K562 (cell line): ENCODE data around the gene KLF5. TPM values are rescaled to one million over a fixed set of nuclear protein-coding genes. Genes with fewer than 3 reads are reported as not detected.

ENCODE experiments used
- ATAC-seq: fragments of 200-7000 bp; cut with Tn5 transposase; 3 replicates; pipeline ENCODE4 v1.9.1; 2020; ENCODE audit warnings: moderate library complexity
- BruUV-seq: library from RNA; stranded (reverse); fragments of 400-500 nt; replicated peaks from 2 replicates; lab custom pipeline; 2021; lab: Mats Ljungman, UMichigan
- CTCF ChIA-PET: fragments of 300-600 bp; formaldehyde crosslinking; extraction: SDS; loops from one replicate; lab custom pipeline; 2021; ENCODE audit warnings: low intra/inter-chr PET ratio; lab: Yijun Ruan, JAX
- POLR2A ChIA-PET: fragments of 300-600, 350-650 bp; sonication (Branson Sonifier 250); formaldehyde crosslinking; extraction: SDS; loops from one replicate; lab custom pipeline; 2021; ENCODE audit warnings: antibody characterized with exemption, inconsistent platforms; lab: Yijun Ruan, JAX
- DNase-seq, 4 experiments: peaks; one replicate each; pipeline versions ENCODE4 v3.0.0 to v3.0.0-alpha.2; 2011 to 2018; ENCODE audit warnings: low spot score in 3 of 4, mixed read lengths in 3 of 4; ENCODE audit errors: extremely low read depth in 1 of 4
- FAIRE-seq: peaks from 2 replicates; lab custom pipeline; 2011; peaks lifted over from hg19 to GRCh38; lab: Jason Lieb, UNC
- H2AFZ ChIP-seq: 2 replicates; pipeline ENCODE4 v1.6.0; 2011; ENCODE audit warnings: low read depth, low read length, control low read depth, inconsistent platforms
- H3K27ac ChIP-seq: fragments of 200-600 bp; 3 replicates; pipeline ENCODE4 v1.8.0; 2011; ENCODE audit warnings: low read depth, mild to moderate bottlenecking, control low read depth, inconsistent platforms, low read length, moderate library complexity, mixed read lengths; ENCODE audit errors: extremely low read depth
- H3K27me3 ChIP-seq, 2 experiments: fragments of 300-600 bp in 1 of 2; 2 replicates in 1 of 2; 3 replicates in 1 of 2; pipeline versions ENCODE4 v1.6.0 to v1.8.0; 2011; ENCODE audit warnings: inconsistent platforms in 2 of 2, low read length in 2 of 2, mild to moderate bottlenecking in 1 of 2, mixed read lengths in 1 of 2, moderate library complexity in 1 of 2; ENCODE audit not compliant: control insufficient read depth in 2 of 2, insufficient read depth in 2 of 2
- H3K36me3 ChIP-seq: fragments of 300-600 bp; 3 replicates; pipeline ENCODE4 v1.8.0; 2011; ENCODE audit warnings: mild to moderate bottlenecking, low read length, inconsistent platforms; ENCODE audit not compliant: control insufficient read depth, insufficient read depth
- H3K4me1 ChIP-seq, 2 experiments: fragments of 200-600 bp in 1 of 2; replicated peaks in 1 of 2; 2 replicates in 1 of 2; 3 replicates in 1 of 2; pipeline versions ENCODE4 v1.5.1 to v1.8.0; 2011; ENCODE audit warnings: inconsistent platforms in 2 of 2, low read length in 2 of 2, mild to moderate bottlenecking in 1 of 2, mixed read lengths in 1 of 2, moderate library complexity in 1 of 2; ENCODE audit not compliant: control insufficient read depth in 2 of 2, insufficient read depth in 2 of 2
- H3K4me2 ChIP-seq: 2 replicates; pipeline ENCODE4 v1.6.1; 2011; ENCODE audit warnings: low read length, control low read depth, inconsistent platforms, mixed read lengths; ENCODE audit not compliant: insufficient read depth
- H3K4me3 ChIP-seq: fragments of 200-600 bp; sonication (generic), shearing (Covaris generic); 2 replicates; pipeline ENCODE4 v1.5.1; 2016; ENCODE audit warnings: control low read depth, inconsistent platforms
- H3K79me2 ChIP-seq: fragments of 200-600 bp; 3 replicates; pipeline ENCODE4 v1.8.0; 2011; ENCODE audit warnings: low read length, inconsistent platforms; ENCODE audit not compliant: control insufficient read depth, insufficient read depth
- H3K9ac ChIP-seq, 2 experiments: 2 replicates each; pipeline versions ENCODE4 v1.6.0 to v1.6.1; 2011; ENCODE audit warnings: low read depth in 2 of 2, low read length in 2 of 2, control low read depth in 1 of 2, inconsistent platforms in 1 of 2, mild to moderate bottlenecking in 1 of 2, mixed read lengths in 1 of 2; ENCODE audit not compliant: insufficient read depth in 1 of 2
- H3K9me1 ChIP-seq: one replicate; pipeline ENCODE4 v1.6.0; 2011; ENCODE audit warnings: inconsistent platforms, mild to moderate bottlenecking, low read length, moderate library complexity; ENCODE audit not compliant: control insufficient read depth, insufficient read depth
- H3K9me3 ChIP-seq: replicated peaks from 2 replicates; pipeline ENCODE4 v1.5.1; 2011; ENCODE audit warnings: low read depth, low read length, inconsistent platforms; ENCODE audit not compliant: control insufficient read depth, insufficient read depth
- H4K20me1 ChIP-seq: replicated peaks from 2 replicates; pipeline ENCODE4 v1.6.1; 2011; ENCODE audit warnings: low read length, inconsistent platforms, mixed read lengths; ENCODE audit not compliant: control insufficient read depth, insufficient read depth
- ETV6 ChIP-seq, 3 experiments: fragments of 150-350 bp in 1 of 3; sonication (generic) in 1 of 3; formaldehyde crosslinking in 1 of 3; IDR thresholded peaks; 2 replicates each; pipeline versions ENCODE4 v1.6.1 to v1.8.0; 2014 to 2022; ENCODE audit warnings: borderline replicate concordance in 2 of 3, low read depth in 2 of 3, antibody characterized with exemption in 1 of 3, low read length in 1 of 3, mild to moderate bottlenecking in 1 of 3, missing genetic modification reagents in 1 of 3
- HMGN3 ChIP-seq: IDR thresholded peaks from 2 replicates; pipeline ENCODE4 v1.6.1; 2011; ENCODE audit warnings: borderline replicate concordance, low read depth, mild to moderate bottlenecking, mixed read lengths, low read length; ENCODE audit not compliant: insufficient read length; ENCODE audit errors: extremely low read depth
- KLF10 ChIP-seq: fragments of 250-450 bp; sonication (Bioruptor Pico); IDR thresholded peaks from 2 replicates; pipeline ENCODE4 v1.6.1; 2021; ENCODE audit warnings: matching md5 sums
- NONO ChIP-seq, 2 experiments: fragments of 200-400 bp in 1 of 2; fragments of 450-650 bp in 1 of 2; formaldehyde crosslinking in 1 of 2; IDR thresholded peaks; 2 replicates each; pipeline ENCODE4 v1.6.1; 2017; ENCODE audit warnings: low read depth in 2 of 2, mild to moderate bottlenecking in 2 of 2, moderate library complexity in 2 of 2, low read length in 1 of 2
- RAD21 ChIP-seq, 2 experiments: fragments of 250-450 bp in 1 of 2; fragments of 450-650 bp in 1 of 2; sonication (Bioruptor Pico) in 1 of 2; formaldehyde crosslinking in 1 of 2; IDR thresholded peaks in 1 of 2; conservative IDR thresholded peaks in 1 of 2; 2 replicates each; pipeline versions ENCODE4 v1.4.0 to v1.8.0; 2020 to 2022; ENCODE audit warnings: mild to moderate bottlenecking in 2 of 2, moderate library complexity in 1 of 2
- SIX5 ChIP-seq, 2 experiments: IDR thresholded peaks; 2 replicates each; pipeline ENCODE4 v1.6.1; 2011; ENCODE audit warnings: low read length in 2 of 2, borderline replicate concordance in 1 of 2, low read depth in 1 of 2, mild to moderate bottlenecking in 1 of 2, moderate library complexity in 1 of 2; ENCODE audit not compliant: insufficient read depth in 1 of 2
- TCF3 ChIP-seq: sonication (generic); formaldehyde crosslinking; IDR thresholded peaks from 2 replicates; pipeline ENCODE4 v1.4.0; 2020; ENCODE audit warnings: mild to moderate bottlenecking, missing genetic modification reagents
- ZEB2 ChIP-seq: fragments of 450-650 bp; IDR thresholded peaks from 2 replicates; pipeline ENCODE4 v1.6.1; 2016
- WGBS: fragments of 100-300 bp; shearing (Covaris generic); methylation state at CpG from one replicate; pipeline ENCODE4 v1.1.6; 2016; ENCODE audit warnings: low coverage, mixed read lengths; ENCODE audit not compliant: insufficient coverage; ENCODE audit errors: missing lambda C conversion rate; 5-methylcytosine and 5-hydroxymethylcytosine counted together
- in situ Hi-C: fragments of 300-500 bp; cut with MboI; formaldehyde crosslinking; loops from 4 replicates; pipeline ENCODE4 v1.15.0; 2018; ENCODE audit warnings: inconsistent platforms, mixed read lengths
- intact Hi-C: fragments of 100-400 bp; cut with micrococcal nuclease; formaldehyde crosslinking; loops from 2 replicates; pipeline ENCODE4 v1.14.2; 2022
- polyA plus RNA-seq, 8 experiments: library from polyadenylated mRNA; depleted of rRNA in 4 of 8; stranded (reverse) in 5 of 8; unstranded in 3 of 8; fragments of >200 nt; fragmentation: Nextera tagmentation in 2 of 8; fragmentation: Illumina TruSeq in 1 of 8; extraction: Ambion mirVana in 2 of 8; extraction: Trizol in 1 of 8; gene quantifications; 2 replicates each; pipeline versions ENCODE4 v1.2.1 to v1.2.3, GENCODE V29; 2011 to 2014; ENCODE audit warnings: inconsistent platforms in 1 of 8, missing spikeins in 1 of 8
- total RNA-seq, 7 experiments: library from RNA; depleted of rRNA in 6 of 7; stranded (reverse); fragments of >200 nt in 6 of 7; fragmentation: Illumina TruSeq in 2 of 7; extraction: Trizol in 2 of 7; gene quantifications; 2 replicates each; pipeline versions ENCODE4 v1.2.1 to v1.2.3, GENCODE V29; 2011 to 2021; ENCODE audit warnings: low replicate concordance in 1 of 7
- TF ChIP-seq, protein P1 (sequence below): fragments of 200-800 bp; sonication (Bioruptor generic); IDR thresholded peaks from 2 replicates; pipeline ENCODE4 v1.6.1; 2017; ENCODE audit warnings: missing genetic modification characterization, missing compliant biosample characterization
- TF ChIP-seq, protein P2 (sequence below): fragments of 450-650 bp; IDR thresholded peaks from 2 replicates; pipeline ENCODE4 v1.6.1; 2016; ENCODE audit warnings: mild to moderate bottlenecking
- TF ChIP-seq, protein P3 (sequence below): fragments of 150-350 bp; conservative IDR thresholded peaks from 2 replicates; pipeline ENCODE4 v1.6.1; 2014; ENCODE audit warnings: low read length

KLF5 gene
- total and polyA plus RNA-seq, 9 of the 15 experiments (the other 6 are each of a cell fraction or from before 2014, with no cell fraction given), result 0.17 to 1.0 (median 0.36) TPM

- POLR2A ChIA-PET, result interaction anchor here (0.6 to 1.1 kb wide), 2 partner anchors 12 to 385 kb away, joined by 3 read pairs; no protein-coding TSS in a partner anchor
- Histone ChIP-seq H3K4me3 (peak overlapping the region; percentile 45), H3K4me1 (peaks cover 3 to 13% of the 10 kb centered on the region in 2 experiments; a peak in 4 of 5 replicates), H3K27me3 (peaks cover 5% of the 10 kb centered on the region in 2 experiments; a peak in 4 of 5 replicates), H3K36me3 (no peaks in the 10 kb centered on the region), H3K27ac (no peak overlapping the region), H3K9me1 (no peaks in the 10 kb centered on the region), H4K20me1 (no peaks in the 10 kb centered on the region), H3K9me3 (no peaks in the 10 kb centered on the region; the same call in 1 of the 2 replicates), H3K9ac (peak overlapping the region in 1 of 2 experiments; percentile 88; a peak in 2 of 4 replicates), H3K4me2 (peak overlapping the region; percentile 76), H2AFZ (peak overlapping the region; percentile 87; the same call in 1 of the 2 replicates), H3K79me2 (no peaks in the 10 kb centered on the region)
- ATAC-seq (no peak), FAIRE-seq (no peak), DNase-seq (peak; percentile 30 to 45 (median 36))
- in situ Hi-C loops, result no loop called here
- intact Hi-C loops, result no loop called here
- no TSS peak for BruUV-seq
- 38% methylated on average over 7 of the region's 68 CpGs for WGBS
- CTCF ChIA-PET, result interaction anchor here (0.6 kb wide), 1 partner anchor 231 kb away, joined by 3 read pairs; no protein-coding TSS in a partner anchor
- TF ChIP-seq, protein P1, sequence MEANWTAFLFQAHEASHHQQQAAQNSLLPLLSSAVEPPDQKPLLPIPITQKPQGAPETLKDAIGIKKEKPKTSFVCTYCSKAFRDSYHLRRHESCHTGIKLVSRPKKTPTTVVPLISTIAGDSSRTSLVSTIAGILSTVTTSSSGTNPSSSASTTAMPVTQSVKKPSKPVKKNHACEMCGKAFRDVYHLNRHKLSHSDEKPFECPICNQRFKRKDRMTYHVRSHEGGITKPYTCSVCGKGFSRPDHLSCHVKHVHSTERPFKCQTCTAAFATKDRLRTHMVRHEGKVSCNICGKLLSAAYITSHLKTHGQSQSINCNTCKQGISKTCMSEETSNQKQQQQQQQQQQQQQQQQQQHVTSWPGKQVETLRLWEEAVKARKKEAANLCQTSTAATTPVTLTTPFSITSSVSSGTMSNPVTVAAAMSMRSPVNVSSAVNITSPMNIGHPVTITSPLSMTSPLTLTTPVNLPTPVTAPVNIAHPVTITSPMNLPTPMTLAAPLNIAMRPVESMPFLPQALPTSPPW, result peak; percentile 62
- TF ChIP-seq NONO (IDR thresholded peaks at IDR 0.05; ENCODE audit: low read depth in 2 of 2, low read length in 1 of 2) (0 out of 4 replicates have a peak, but pooled peaks of 1 of the 2 experiments have one; percentile 38), TCF3 (CRISPR knock-in tag) (no peak), HMGN3 (no peak), KLF10 (CRISPR knock-in tag) (no peak), ETV6 (IDR thresholded peaks at IDR 0.05; ENCODE audit: borderline replicate concordance in 1 of 2, low read depth in 2 of 2, low read length in 1 of 2) (no peak), ETV6 (CRISPR knock-in tag; IDR thresholded peaks at IDR 0.05; ENCODE audit: borderline replicate concordance) (no peak), RAD21 (CRISPR knock-in tag; conservative IDR thresholded peaks at IDR 0.05 in 1 of 2, IDR thresholded peaks at IDR 0.05 in 1 of 2) (peak in 1 of 2 experiments; percentile 36; a peak in 2 of 4 replicates), ZEB2 (no peak), SIX5 (IDR thresholded peaks at IDR 0.05; ENCODE audit: borderline replicate concordance in 1 of 2, insufficient read depth in 1 of 2, low read depth in 1 of 2, low read length in 2 of 2) (no peak)
- TF ChIP-seq, protein P2, sequence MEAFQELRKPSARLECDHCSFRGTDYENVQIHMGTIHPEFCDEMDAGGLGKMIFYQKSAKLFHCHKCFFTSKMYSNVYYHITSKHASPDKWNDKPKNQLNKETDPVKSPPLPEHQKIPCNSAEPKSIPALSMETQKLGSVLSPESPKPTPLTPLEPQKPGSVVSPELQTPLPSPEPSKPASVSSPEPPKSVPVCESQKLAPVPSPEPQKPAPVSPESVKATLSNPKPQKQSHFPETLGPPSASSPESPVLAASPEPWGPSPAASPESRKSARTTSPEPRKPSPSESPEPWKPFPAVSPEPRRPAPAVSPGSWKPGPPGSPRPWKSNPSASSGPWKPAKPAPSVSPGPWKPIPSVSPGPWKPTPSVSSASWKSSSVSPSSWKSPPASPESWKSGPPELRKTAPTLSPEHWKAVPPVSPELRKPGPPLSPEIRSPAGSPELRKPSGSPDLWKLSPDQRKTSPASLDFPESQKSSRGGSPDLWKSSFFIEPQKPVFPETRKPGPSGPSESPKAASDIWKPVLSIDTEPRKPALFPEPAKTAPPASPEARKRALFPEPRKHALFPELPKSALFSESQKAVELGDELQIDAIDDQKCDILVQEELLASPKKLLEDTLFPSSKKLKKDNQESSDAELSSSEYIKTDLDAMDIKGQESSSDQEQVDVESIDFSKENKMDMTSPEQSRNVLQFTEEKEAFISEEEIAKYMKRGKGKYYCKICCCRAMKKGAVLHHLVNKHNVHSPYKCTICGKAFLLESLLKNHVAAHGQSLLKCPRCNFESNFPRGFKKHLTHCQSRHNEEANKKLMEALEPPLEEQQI, result no peak
- TF ChIP-seq, protein P3, sequence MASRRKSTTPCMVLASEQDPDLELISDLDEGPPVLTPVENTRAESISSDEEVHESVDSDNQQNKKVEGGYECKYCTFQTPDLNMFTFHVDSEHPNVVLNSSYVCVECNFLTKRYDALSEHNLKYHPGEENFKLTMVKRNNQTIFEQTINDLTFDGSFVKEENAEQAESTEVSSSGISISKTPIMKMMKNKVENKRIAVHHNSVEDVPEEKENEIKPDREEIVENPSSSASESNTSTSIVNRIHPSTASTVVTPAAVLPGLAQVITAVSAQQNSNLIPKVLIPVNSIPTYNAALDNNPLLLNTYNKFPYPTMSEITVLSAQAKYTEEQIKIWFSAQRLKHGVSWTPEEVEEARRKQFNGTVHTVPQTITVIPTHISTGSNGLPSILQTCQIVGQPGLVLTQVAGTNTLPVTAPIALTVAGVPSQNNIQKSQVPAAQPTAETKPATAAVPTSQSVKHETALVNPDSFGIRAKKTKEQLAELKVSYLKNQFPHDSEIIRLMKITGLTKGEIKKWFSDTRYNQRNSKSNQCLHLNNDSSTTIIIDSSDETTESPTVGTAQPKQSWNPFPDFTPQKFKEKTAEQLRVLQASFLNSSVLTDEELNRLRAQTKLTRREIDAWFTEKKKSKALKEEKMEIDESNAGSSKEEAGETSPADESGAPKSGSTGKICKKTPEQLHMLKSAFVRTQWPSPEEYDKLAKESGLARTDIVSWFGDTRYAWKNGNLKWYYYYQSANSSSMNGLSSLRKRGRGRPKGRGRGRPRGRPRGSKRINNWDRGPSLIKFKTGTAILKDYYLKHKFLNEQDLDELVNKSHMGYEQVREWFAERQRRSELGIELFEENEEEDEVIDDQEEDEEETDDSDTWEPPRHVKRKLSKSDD, result no peak
Observed at GRCh38 chr13:73059460-73060250, 850 bp downstream of the KLF5 start.
